Measurements from ENCODE around the gene PHYKPL.
"Not testable (repeated sequence)": the region's sequence is repeated elsewhere in the genome, so short reads cannot be mapped to it uniquely, and the experiment has no call there.

PHYKPL gene

DNA sequence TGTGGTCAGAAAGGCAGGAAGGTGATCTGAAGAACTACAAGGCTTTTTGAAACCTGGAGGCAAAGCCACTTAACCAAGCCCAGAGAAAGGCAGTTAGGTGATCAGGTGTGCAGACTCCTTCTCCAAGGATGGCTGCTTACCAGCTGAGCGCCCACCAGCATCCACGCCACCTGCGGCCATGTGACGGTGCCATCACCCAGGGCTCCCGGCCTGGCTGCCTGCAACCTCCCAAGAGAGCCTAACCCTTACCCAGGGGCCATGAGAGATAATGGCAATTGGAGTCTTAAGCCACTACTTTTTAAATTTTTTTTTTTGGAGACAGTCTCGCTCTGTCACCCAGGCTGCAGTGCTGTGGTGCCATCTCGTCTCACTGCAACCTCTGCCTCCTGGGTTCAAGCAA is 33.1 kb upstream of the PHYKPL start:
- in situ Hi-C loops (cut with HindIII; ENCODE audit: low sequenced_read_pairs), result no loop called here

DNA sequence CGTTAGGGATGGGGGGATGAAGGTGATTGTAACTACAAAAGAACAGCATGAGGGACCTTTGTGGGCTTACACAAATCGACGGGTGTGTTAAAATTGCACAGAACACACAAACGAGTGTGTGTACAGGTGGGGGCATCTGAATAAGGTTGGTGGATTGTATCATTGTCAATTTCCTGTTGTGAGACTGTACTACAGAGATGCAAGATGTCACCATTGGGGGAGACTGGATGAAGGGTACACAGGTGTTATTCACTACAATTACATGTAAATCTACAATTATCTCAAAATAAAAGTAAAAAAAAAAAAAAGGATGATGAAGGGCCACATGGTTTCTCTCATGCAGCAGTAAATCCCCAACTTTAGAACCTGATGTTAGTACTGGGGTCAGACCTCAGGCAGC is 31.4 kb upstream of the PHYKPL start:
- in situ Hi-C loops (cut with HindIII; ENCODE audit: low sequenced_read_pairs), result no loop called here

DNA sequence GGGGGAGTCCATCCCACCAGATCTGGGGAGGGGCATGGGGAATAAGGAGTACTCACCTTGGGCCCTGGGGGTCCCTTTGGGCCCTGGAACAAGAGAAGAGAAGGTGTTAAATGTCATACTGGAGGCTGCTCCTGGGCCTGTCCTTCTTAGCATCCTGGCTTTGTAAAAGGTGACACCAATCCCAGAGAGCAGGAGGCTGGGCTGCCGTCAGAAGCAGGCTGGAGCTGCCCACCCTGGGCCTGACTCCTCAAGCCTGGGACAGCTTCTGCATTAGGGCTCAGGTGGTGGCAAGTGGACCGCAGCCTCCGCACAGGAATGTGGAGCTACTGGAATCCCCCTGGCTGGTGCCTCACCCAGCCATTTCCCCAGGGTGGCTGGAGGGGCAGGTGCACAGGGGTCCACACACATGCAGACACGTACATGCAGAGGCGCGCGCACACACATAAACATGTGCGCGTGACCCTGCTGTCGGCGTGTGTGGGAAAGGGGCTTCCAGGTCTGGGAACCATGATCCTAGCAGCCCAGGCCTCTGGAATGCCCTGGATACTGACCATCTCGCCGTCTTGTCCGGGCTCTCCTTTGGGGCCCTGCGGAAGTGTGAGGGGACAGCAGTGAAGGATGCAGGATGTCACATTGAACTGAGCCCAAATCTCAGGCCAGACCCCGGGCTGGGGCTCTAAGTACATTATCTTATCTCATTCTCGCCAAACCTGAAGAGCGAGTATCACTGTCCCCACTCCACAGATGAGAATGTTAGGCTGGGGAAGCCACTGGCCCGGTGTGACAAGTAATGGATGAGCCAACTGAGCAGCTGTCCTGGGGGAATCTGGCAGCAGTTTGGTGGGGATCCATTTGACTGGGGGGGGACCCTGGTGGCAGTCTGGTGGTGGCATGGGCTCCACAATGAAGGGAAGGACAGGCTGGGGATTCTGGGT is 29.3 kb upstream of the PHYKPL start:
- in situ Hi-C loops (cut with HindIII; ENCODE audit: low sequenced_read_pairs), result no loop called here

DNA sequence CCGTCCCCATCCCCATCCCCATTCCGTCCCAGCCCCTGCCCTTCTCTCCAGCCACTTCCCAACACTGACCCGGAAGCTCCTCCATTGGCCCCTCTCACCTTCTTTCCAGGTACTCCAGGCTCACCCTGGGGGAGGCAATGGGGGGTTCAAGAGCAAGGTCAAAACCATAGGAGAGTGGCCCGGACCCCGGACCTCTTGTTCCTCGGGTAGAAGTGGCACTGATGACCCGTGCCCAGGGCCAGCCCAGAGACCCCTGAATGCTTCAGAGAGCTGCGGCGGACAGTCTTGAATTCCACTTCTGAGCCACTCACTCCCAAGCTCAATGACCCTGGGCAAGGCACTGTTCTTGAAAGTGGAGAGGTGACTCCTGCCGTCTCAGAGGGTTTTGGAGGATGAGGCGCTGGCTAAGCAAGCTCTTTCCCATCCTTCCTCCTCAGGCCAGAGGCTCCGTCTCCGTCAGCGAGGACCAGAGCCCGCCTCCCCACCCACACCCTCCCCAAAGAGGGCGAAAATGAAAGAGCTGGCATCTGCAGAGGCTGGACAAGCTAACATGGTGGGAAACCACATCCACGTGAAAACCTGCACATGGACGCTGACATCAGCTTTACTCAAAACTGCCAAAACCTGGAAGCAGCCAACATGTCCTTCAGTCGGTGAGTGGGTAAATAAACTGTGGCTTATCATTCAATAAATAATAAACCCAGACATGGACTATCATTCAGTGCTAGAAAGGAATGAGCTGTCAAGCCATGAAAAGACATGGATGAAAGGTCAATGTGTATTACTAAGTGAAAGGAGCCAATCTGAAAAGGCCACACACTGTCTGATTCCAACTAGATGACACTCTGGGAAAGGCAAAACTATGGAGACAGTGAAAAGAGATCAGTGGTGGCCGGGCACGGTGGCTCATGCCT is 27.3 kb upstream of the PHYKPL start:
- in situ Hi-C loops (cut with HindIII; ENCODE audit: low sequenced_read_pairs), result no loop called here

DNA sequence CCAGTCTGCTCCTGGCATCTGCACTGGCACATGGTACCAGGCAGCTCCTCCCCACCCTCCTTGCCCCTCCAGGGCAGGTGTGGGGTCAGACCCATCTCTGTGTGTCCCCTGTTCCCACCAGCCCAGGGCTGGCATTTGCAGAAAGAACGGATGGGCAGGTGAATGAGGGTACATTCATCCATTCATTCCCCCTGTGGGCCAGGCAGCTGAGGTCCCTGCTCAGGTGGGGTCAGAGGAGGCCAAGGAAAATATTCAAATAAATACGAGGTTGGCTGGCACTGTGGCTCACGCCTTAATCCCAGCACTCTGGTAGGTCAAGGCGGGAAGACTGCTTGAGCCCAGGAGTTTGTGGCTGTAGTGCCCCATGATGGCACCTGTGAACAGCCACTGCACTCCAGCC is 25.0 kb upstream of the PHYKPL start:
- in situ Hi-C loops (cut with HindIII; ENCODE audit: low sequenced_read_pairs), result no loop called here

DNA sequence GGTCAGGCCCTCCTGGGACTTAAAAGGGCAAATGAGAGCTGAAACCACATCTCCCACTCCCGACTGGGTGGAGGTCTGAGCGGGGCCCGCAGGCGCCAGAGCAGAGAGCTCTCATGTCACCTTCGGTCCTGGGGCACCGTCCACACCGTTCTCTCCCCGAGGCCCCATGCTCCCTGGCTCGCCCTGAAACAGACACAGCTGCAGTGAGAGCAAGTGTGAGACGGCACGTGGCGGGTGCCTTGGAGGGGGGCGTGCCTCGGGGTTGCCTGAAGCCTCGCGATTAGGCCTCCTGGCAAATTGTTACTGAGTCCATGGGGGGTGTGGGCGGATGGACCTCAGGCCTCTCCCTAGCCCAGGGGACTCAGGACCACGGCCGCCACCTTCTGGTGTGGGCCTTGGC is 24.1 kb upstream of the PHYKPL start:
- in situ Hi-C loops (cut with HindIII; ENCODE audit: low sequenced_read_pairs), result no loop called here

DNA sequence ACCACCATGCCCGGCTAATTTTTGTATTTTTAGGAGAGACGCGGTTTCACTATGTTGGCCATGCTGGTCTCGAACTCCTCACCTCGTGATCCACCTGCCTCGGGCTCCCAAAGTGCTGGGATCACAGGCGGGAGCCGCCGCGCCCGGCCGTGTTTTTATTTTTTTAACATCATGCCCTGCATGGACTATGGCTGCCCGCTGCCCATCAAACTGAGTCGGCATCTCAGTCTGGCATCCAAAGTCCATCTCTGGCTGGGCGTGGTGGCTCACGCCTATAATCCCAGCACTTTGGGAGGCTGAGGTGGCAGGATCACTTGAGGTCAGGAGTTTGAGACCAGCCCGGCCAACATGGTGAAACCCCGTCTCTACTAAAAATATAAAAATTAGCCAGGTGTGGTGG is 21.0 kb upstream of the PHYKPL start:
- in situ Hi-C loops (cut with HindIII; ENCODE audit: low sequenced_read_pairs), result not testable (repeated sequence)

DNA sequence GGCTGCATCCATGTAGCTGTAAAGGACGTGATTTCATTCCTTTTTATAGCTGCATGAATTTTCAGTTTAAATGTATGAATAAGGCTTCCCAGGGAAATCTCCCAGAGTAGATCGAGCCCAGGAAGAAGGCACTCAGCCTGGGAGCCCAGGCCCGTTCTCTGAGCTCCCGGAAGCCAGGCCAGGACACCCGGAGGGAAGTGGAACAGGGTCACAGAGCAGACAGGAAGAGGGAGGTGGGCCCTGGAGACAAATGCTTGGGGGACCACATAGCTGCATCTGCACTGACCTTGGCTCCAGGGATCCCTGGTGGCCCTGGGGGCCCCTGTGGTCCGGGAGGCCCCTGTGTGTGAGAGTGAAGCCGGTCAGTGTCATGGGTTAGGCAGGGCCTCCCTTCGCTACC is 19.7 kb upstream of the PHYKPL start:
- in situ Hi-C loops (cut with HindIII; ENCODE audit: low sequenced_read_pairs), result no loop called here

DNA sequence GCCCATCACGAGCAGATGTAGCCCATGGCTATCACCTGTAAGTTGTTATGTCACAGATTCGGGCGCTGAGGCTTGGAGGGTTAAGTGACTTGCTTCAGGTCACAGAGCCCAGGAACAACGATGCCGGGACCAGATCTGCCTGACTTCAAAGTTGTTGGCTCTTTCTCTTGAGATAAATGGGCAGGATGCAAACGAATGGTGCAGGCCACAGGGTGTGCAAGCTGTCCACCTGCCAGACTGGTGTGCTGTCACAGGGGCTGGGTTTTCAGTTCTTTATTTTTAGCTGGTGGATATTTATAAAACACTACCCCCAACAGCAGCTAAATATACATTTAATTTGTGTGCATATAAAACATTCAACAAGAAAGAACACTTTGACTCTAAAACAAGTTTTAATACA is 17.7 kb upstream of the PHYKPL start:
- in situ Hi-C loops (cut with HindIII; ENCODE audit: low sequenced_read_pairs), result no loop called here

DNA sequence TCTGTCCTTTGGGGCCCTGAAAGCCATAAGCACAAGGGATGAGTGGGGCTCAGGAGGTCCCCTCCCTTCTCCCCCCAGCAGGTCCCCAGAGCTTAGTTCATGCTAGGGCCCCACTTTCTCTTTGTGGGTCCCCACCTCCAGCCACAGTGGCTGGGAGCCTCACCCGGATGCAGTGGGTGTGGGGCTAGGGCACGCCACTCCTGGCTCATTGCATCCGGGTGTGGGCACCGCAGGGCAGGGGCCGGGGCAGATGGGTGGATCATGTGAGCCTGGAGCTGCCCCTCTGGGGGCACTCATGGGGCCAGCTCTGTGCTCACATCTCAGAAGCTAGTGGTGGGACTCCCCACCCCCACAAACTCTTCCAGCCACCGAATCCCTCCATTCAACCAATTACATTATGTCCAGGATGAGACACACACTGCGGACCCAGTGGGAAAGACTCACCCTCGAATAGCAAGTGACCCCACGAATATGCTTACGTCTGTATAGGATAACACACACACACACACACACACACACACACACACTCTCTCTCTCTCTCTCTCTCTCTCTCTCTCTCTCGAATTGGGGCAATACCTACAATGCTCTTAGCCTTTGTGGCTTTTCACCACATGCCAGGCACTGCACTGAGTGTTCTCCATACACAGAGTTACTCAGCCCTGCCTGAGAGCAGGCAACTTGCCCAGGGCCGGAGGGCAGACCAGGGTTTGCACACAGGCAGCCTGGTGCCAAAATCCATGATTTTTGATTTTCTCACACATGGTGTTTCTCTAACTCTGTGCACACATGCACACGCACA is 16.8 kb upstream of the PHYKPL start:
- in situ Hi-C loops (cut with HindIII; ENCODE audit: low sequenced_read_pairs), result no loop called here

DNA sequence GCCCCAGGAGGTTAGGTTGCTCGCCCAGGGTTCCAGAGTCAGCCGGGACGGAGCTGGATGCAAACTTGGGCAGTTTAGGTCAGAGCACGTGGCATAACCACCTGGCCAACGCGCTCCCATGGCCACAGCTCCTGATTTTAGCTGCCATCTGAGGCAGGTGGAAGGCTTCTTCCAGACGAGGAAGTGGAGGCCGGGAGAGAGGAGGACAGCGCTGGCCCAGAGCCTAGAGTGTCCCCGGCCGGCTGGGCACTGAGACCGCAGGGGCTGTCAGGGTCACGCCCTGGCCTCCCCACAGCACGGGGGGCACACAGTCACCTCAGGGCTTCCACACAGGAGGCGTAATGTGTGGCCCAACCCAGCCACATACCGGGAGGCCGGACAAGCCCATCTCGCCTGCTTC is 16.1 kb upstream of the PHYKPL start:
- in situ Hi-C loops (cut with HindIII; ENCODE audit: low sequenced_read_pairs), result no loop called here

DNA sequence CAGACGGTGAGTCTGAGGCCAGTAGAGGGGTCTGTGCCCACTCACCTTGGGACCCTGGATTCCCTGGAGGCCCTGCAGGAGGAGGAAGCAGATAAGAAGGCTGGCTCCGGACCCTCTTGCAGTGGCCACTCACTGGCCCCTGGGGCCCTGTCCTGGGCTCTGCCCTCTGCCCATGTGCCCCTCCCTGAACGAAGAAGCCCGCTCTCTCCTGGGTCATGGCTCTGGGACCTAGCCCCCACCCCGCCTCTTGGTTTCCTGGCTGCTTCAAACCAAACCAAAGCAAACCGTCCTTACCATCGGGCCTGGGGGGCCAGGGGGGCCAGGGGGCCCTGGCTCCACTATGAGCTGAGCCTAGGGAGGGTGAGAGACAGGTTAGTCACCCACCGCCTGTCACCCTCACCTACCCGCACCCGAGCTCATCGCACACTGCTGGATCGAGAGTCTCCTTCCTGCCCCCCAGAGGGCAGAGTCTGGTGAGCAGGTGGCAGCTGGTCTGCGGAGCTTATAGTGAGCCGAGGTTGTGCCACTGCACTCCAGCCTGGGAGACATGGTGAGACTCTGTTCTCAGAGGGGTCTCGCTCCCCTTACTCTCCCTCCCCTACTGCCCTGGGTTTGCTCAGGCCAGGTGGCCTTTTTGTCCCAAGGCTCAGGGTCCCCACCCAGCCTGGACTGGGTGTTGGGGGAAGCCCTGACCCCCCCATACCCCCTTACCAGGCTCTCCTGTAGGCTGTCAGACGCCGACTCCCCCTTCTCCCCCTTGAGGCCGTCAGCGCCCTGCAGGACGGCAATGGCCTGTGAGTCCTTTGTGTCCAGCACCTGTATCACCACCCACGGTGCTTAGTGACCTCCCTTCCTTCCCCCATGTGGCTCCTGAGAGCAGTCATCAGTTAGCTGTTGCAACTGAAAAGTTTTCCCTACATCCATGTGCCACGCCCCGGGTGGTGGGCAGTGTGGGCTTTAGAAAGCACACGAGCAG is 15.2 kb upstream of the PHYKPL start:
- in situ Hi-C loops (cut with HindIII; ENCODE audit: low sequenced_read_pairs), result no loop called here

DNA sequence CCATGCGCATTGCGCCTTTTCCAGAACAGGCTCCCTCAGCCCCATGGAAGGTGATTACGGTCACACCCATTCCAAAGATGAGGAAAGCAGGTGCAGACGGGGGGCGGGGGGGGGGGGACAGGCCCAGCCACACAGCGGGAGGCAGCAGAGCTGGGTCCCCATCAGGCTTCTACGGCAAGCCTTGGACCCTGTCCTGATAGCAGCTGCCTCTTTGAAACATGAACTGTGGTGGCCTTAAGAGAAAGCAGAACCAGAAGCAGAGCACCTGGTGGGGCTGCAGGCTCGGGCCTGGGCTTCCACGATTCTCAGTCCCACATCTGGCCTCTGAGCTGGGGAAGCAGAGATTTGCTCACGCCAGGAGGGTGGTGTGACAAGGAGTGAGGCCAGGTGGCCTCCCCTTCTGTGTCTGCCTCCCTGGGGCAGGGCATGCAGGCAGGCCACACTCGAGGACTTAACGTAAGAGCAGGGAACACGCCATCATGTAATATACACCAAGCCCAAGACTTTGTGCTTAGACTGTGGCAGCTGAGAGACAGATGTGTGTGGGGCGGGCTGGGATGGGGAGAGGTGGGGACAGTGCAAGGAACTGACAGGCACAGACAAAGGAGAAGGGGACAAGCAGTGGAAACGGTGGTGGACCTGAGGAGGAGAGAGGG is 14.2 kb upstream of the PHYKPL start:
- in situ Hi-C loops (cut with HindIII; ENCODE audit: low sequenced_read_pairs), result no loop called here

DNA sequence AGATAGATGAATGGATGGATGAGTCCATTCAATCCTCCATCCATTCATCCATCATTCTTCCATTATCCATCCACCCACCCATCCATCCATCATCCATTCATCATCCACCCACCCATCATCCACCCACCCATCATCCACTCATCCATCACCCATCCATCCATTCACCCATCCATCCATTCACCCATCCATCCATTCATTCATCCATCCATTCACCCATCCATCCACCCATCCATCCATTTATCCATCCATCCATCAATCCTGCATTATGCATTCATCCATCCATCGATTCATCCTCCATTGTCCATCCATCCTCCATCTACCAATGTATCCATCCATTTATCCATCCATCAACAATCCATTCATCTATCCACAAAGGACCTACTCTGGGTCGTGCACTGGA is 12.8 kb upstream of the PHYKPL start:
- in situ Hi-C loops (cut with HindIII; ENCODE audit: low sequenced_read_pairs), result no loop called here

DNA sequence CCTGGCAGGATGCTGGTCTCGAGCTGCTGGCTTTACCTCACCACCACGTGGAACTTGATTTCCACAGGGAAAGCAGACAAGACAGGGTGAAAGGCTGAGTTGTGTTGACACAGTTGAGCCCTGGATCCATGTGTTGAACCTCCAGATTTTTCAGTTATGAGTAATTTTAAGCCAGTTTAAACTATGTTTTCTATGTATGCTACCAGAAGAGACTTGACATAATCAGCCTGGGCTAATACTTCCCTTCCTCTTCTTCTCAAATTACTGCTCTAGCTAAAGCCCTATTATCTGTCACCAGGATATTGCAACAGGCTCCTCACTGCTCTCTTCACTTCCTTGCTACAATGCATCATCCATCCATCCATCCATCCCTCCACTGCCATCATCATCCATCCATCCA is 12.0 kb upstream of the PHYKPL start:
- in situ Hi-C loops (cut with HindIII; ENCODE audit: low sequenced_read_pairs), result no loop called here

DNA sequence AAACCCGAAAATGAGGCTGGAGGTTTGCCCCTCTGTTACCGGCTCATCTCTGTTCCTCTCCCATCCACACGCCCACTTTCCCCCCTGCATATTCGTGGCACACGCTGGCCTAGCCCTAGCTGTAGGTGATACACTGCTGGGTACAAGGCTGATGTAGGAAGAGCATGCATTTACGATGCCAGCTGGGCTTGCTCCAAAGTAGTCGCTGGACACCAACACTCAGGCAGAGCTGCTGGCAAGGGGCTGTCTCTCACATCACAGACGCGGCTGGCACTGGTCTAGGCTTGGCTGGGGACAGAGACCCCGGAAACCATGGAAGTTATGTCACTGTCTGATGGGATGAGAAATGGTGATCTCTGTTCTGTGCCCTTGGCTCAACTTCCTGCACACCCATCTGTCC is 9.8 kb upstream of the PHYKPL start:
- in situ Hi-C loops (cut with HindIII; ENCODE audit: low sequenced_read_pairs), result no loop called here

DNA sequence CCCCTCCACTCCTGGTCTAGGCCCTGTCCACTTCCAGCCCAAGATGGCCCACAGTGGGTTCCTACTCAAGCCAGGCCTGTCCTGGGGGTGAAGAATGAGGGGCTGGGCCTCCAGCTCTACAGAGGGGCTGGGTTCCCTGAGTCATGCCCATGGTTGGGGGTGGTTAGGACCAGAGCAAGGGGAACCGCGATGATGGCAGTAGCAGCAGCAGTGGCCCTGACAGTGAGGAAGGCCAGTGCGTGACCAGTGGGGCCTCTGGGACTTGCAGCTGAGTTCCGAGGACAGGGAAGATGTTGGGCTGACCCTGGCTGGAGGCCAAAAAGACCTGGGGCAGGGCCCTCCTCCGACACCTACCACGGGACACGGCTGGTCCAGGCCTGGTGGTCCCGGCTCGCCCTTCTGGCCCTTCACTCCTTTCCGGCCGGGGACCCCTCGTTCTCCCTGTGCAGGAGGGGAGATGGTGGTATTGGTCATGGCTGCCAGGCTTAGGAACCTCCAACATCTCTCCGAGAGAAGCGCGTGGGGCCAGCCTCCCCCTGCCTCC is 9.2 kb upstream of the PHYKPL start:
- in situ Hi-C loops (cut with HindIII; ENCODE audit: low sequenced_read_pairs), result no loop called here

DNA sequence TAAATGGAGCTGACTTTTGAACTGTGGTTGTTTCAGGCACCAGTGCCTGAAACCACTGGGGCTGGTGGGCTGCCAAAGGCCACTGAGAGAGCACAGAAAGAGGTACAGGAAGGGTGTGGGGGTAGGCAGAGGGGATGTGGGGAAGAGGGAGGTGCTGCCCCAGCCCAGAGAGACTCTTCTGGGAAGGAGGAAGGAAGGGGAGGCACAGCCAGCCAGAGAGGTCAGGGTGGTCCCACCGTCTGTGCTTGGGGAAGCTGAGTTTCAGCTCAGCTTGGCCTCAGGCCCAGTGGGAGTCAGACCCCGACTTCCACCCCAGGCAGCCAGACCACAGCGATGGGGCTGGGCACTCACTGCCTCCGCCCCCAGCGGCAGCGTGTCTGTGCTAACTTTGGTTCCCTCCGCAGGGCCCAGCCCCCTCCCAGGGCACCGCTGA is 8.6 kb upstream of the PHYKPL start:
- in situ Hi-C loops (cut with HindIII; ENCODE audit: low sequenced_read_pairs), result no loop called here

DNA sequence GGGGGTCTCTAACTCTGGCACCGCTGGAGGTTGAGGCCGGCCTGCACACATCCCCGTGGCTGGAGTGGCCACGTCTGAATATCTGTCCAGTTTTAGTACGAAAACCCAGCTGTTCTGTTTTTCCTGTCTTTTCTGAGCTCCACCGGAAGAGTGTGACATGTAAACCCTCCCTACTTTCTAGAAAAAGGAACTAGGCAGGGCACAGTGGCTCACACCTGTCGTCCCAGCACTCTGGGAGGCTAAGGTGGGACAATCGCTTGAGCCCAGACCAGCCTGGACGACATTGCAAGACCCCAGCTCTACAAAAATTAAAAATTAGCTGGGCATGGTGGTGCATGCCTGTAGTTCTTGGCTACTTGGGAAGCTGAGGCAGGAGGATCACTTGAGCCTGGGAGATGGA is 8.2 kb upstream of the PHYKPL start:
- in situ Hi-C loops (cut with HindIII; ENCODE audit: low sequenced_read_pairs), result no loop called here
